ENCODE data around the gene HOXB4. TPM values are rescaled to one million over a fixed set of nuclear protein-coding genes. Genes with fewer than 3 reads are reported as not detected.

HOXB4 gene
- total and polyA plus RNA-seq, 2 of the 4 experiments (the other 2 are of a cell fraction): 2.0 to 8.5 TPM

DNA sequence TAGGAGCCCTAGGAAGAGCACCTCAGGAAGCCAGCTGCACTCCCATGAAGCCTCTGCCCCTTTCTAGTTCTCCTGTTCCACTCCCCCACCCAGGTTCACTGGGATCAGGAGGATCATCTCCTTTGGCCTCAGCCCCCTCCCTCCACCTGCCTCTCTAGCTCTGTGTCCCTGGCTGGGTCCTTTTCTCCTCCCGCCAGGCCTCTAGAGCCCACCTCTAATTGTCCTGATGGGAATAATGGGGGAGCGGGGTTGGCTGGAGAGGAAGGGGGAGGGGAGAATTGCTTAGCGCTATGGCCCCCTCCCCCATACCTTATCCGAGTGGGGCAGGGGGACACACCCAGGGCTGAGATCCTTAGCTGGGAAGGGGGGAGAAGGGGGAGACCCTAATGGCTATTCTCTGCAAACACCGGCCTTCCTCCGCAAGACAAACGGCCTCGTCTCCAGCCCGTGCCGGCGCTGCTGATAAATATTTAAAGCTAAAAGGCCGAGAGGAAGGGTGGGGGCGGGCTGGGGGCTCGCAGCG, 31.7 kb upstream of the HOXB4 start:
- peak overlapping the region; percentile 79 for H4K91ac ChIP-seq (ENCODE audit: insufficient read depth, low read depth, low read length)
- POLR2A ChIA-PET (ENCODE audit: unreplicated experiment): interaction anchor here (0.5 to 1.1 kb wide), 3 partner anchors 10 to 263 kb away, joined by 4 to 5 read pairs (median 5); no protein-coding TSS in a partner anchor
- H2BK5ac ChIP-seq (ENCODE audit: low read depth, low read length, poor library complexity, severe bottlenecking): peak overlapping the region; percentile 22
- peak overlapping the region; percentile 84 for H2AK5ac ChIP-seq (ENCODE audit: low read depth, low read length)
- H2BK20ac ChIP-seq (ENCODE audit: low read depth, low read length): no peak overlapping the region
- peak overlapping the region; percentile 72 for H4K5ac ChIP-seq (ENCODE audit: low read depth, low read length)
- H3K9me3 ChIP-seq (ENCODE audit: control insufficient read depth, insufficient read depth, low read length): no peaks in the 10 kb centered on the region
- peak overlapping the region; percentile 76 for H3K4ac ChIP-seq (ENCODE audit: low read depth, low read length)
- H3K27ac ChIP-seq (ENCODE audit: insufficient read depth, low read length): peak overlapping the region; percentile 93
- 0 out of 2 replicates have a peak, but pooled peaks cover 3% of the 10 kb centered on the region for H3K9me1 ChIP-seq (ENCODE audit: insufficient read depth, low read length)
- dilution Hi-C loops (cut with HindIII; ENCODE audit: low sequenced_read_pairs, unreplicated experiment): no loop called here
- H3K36me3 ChIP-seq (ENCODE audit: control insufficient read depth, insufficient read depth, low read length): peaks cover 7% of the 10 kb centered on the region
- intact Hi-C loops (cut with micrococcal nuclease): loop anchor here (1.0 kb wide), 1 partner anchor 12 kb away; no protein-coding TSS in a partner anchor
- no peaks in the 10 kb centered on the region for H4K20me1 ChIP-seq (ENCODE audit: insufficient read depth, low read length)
- peaks cover 14% of the 10 kb centered on the region for H3K4me1 ChIP-seq (ENCODE audit: control insufficient read depth, insufficient read depth, low read length)
- peak overlapping the region; percentile 84 for H2AK9ac ChIP-seq (replicated peaks; ENCODE audit: low read depth, low read length, poor library complexity)
- ATAC-seq (ENCODE audit: low read depth) (no peak), DNase-seq (no peak)
- H3K18ac ChIP-seq (ENCODE audit: low read depth, low read length): peak overlapping the region; percentile 24; the same call in 1 of the 2 replicates
- peak overlapping the region; percentile 90 for H3K9ac ChIP-seq (ENCODE audit: low read depth, low read length)
- peak overlapping the region; percentile 88 for H3K4me2 ChIP-seq (ENCODE audit: low read depth, low read length)
- H3K27me3 ChIP-seq (ENCODE audit: control insufficient read depth, insufficient read depth, low read length): no peaks in the 10 kb centered on the region
- peaks cover 9 to 40% of the 10 kb centered on the region in 2 experiments; a peak in 3 of 4 replicates for H3K79me1 ChIP-seq (ENCODE audit: low read depth in 1 of 2, low read length in 2 of 2)
- H4K8ac ChIP-seq (ENCODE audit: low read depth in 2 of 2, low read length in 2 of 2): peak overlapping the region; percentile 93 to 95; a peak in 3 of 4 replicates
- peak overlapping the region; percentile 61 for H3K4me3 ChIP-seq (ENCODE audit: insufficient read depth, low read depth, low read length)
- BruUV-seq (replicated peaks): no TSS peak
- TF ChIP-seq CHD1 (IDR thresholded peaks at IDR 0.05; ENCODE audit: low read depth, low read length) (no peak), MAFK (IDR thresholded peaks at IDR 0.05; ENCODE audit: low read depth, low read length) (no peak), POLR2A (IDR thresholded peaks at IDR 0.05; ENCODE audit: low read depth, low read length) (no peak), RAD21 (IDR thresholded peaks at IDR 0.05; ENCODE audit: low read length) (no peak), CEBPB (IDR thresholded peaks at IDR 0.05; ENCODE audit: low read depth, low read length) (no peak), USF2 (IDR thresholded peaks at IDR 0.05; ENCODE audit: low read depth, low read length) (no peak), NFE2L2 (IDR thresholded peaks at IDR 0.05; ENCODE audit: low read depth, low read length) (no peak), MXI1 (IDR thresholded peaks at IDR 0.05; ENCODE audit: borderline replicate concordance, low read depth, low read length) (no peak), RFX5 (IDR thresholded peaks at IDR 0.05; ENCODE audit: low read depth, low read length) (no peak)
- TF ChIP-seq, protein P1, sequence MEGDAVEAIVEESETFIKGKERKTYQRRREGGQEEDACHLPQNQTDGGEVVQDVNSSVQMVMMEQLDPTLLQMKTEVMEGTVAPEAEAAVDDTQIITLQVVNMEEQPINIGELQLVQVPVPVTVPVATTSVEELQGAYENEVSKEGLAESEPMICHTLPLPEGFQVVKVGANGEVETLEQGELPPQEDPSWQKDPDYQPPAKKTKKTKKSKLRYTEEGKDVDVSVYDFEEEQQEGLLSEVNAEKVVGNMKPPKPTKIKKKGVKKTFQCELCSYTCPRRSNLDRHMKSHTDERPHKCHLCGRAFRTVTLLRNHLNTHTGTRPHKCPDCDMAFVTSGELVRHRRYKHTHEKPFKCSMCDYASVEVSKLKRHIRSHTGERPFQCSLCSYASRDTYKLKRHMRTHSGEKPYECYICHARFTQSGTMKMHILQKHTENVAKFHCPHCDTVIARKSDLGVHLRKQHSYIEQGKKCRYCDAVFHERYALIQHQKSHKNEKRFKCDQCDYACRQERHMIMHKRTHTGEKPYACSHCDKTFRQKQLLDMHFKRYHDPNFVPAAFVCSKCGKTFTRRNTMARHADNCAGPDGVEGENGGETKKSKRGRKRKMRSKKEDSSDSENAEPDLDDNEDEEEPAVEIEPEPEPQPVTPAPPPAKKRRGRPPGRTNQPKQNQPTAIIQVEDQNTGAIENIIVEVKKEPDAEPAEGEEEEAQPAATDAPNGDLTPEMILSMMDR (conservative IDR thresholded peaks at IDR 0.05; ENCODE audit: low read depth, low read length): no peak
- in situ Hi-C loops (cut with MboI; ENCODE audit: low sequenced_read_pairs): no loop called here
- H3K56ac ChIP-seq (ENCODE audit: extremely low read depth, insufficient read depth, low read length): peak overlapping the region; percentile 45; the same call in 1 of the 2 replicates
- WGBS, 2 experiments (ENCODE audit: extremely low coverage in 2 of 2, insufficient read length in 1 of 2): 0% methylated on average over 4 of the region's 15 CpGs; no CpG with 5 or more reads in 1 of the 2 experiments
- peak overlapping the region; percentile 48; the same call in 1 of the 2 replicates for H3K23ac ChIP-seq (ENCODE audit: low read depth, low read length)
- peak overlapping the region; percentile 94 for H2AFZ ChIP-seq (replicated peaks; ENCODE audit: low read length, poor library complexity)
- no peak overlapping the region for H2BK15ac ChIP-seq (ENCODE audit: low read depth, low read length)
- H3K14ac ChIP-seq (replicated peaks; ENCODE audit: low read depth, low read length): peak overlapping the region; percentile 48
- CTCF ChIA-PET: interaction anchor here (0.7 to 1.6 kb wide), 2 partner anchors 9 to 15 kb away, joined by 3 to 4 read pairs; no protein-coding TSS in a partner anchor
- H2BK120ac ChIP-seq (ENCODE audit: low read depth, low read length): peak overlapping the region; percentile 48
